ENCODE measurements around the gene PTPRK.

Gene PTPRK

GRCh38 chr6:128155826-128156225, 364.6 kb downstream of the PTPRK start:
- no peak for DNase-seq (ENCODE audit: extremely low read depth, low read depth)
- TF ChIP-seq, protein P1, sequence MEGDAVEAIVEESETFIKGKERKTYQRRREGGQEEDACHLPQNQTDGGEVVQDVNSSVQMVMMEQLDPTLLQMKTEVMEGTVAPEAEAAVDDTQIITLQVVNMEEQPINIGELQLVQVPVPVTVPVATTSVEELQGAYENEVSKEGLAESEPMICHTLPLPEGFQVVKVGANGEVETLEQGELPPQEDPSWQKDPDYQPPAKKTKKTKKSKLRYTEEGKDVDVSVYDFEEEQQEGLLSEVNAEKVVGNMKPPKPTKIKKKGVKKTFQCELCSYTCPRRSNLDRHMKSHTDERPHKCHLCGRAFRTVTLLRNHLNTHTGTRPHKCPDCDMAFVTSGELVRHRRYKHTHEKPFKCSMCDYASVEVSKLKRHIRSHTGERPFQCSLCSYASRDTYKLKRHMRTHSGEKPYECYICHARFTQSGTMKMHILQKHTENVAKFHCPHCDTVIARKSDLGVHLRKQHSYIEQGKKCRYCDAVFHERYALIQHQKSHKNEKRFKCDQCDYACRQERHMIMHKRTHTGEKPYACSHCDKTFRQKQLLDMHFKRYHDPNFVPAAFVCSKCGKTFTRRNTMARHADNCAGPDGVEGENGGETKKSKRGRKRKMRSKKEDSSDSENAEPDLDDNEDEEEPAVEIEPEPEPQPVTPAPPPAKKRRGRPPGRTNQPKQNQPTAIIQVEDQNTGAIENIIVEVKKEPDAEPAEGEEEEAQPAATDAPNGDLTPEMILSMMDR (IDR thresholded peaks at IDR 0.05; ENCODE audit: low read depth, low read length) = no peak

- TF ChIP-seq, protein P1 (IDR thresholded peaks at IDR 0.05; ENCODE audit: low read depth, low read length) = no peak
- no peak for DNase-seq (ENCODE audit: extremely low read depth, low read depth)
Measured at GRCh38 chr6:128152551-128152950, 367.8 kb downstream of the PTPRK start.

DNA sequence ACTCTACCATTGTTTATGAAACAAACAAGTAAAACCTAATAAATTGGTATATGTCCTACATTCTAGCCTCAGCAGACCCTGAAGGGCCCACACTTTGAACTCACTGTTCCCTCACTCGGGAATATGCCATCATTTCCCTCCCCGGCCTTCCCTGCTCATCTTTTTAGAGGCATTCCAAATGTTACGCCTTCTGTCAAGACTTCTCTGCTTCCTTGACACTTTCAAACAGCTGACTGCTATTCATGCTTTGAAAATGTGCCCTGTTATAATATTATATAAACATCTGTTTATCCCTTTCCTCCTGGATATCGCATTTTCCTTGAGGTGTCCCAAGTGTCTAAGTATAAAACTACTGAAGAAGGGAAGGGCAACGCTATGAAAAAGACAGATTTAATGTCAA, 370.0 kb downstream of the PTPRK start:
- no peak for DNase-seq (ENCODE audit: extremely low read depth, low read depth)
- TF ChIP-seq, protein P1 (IDR thresholded peaks at IDR 0.05; ENCODE audit: low read depth, low read length) = no peak

- DNase-seq (ENCODE audit: extremely low read depth, low read depth) = no peak
- TF ChIP-seq, protein P1 (IDR thresholded peaks at IDR 0.05; ENCODE audit: low read depth, low read length) = no peak
Measured at GRCh38 chr6:128149796-128150195, 370.6 kb downstream of the PTPRK start.

- TF ChIP-seq, protein P1 (IDR thresholded peaks at IDR 0.05; ENCODE audit: low read depth, low read length) = no peak
- no peak for DNase-seq (ENCODE audit: extremely low read depth, low read depth)
Measured at GRCh38 chr6:128144320-128144719, 376.1 kb downstream of the PTPRK start.

DNA sequence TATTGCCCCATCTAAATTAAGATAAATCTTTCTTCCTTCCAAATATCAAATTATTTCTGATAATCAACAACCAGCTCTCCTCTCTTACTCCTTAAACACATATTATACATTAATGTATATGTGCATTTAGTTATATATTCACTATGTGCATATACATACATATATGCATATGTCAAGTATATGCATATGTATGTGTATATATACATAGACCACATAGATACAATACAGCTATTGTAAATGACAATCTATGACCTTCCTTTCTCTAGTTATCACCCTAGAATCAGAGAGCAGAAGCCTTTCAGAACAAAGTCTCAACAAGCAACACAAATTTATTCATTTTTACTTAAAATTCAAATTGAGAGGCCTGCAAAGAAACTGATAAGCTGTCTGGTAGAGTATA, 378.5 kb downstream of the PTPRK start:
- DNase-seq (ENCODE audit: extremely low read depth, low read depth) = no peak

GRCh38 chr6:128139519-128139918, 380.9 kb downstream of the PTPRK start:
- DNase-seq (ENCODE audit: extremely low read depth, low read depth) = no peak
- TF ChIP-seq, protein P1 (IDR thresholded peaks at IDR 0.05; ENCODE audit: low read depth, low read length) = no peak

More for the DNA sequence above, 378.5 kb downstream of the PTPRK start:
- TF ChIP-seq, protein P1 (IDR thresholded peaks at IDR 0.05; ENCODE audit: low read depth, low read length) = no peak

All from AG09319 (cell line).